MCF 10A (cell line): ENCODE measurements around the gene TBX1. TPM values are rescaled to one million over a fixed set of nuclear protein-coding genes. Genes with fewer than 3 reads are reported as not detected.

Experiments used
- BruUV-seq: library from RNA; stranded (reverse); fragments of 400-500 nt; replicated peaks from 2 replicates; lab custom pipeline; 2021; lab: Mats Ljungman, UMichigan
- CTCF ChIA-PET: fragments of 300-600 bp; sonication (Branson Sonifier 250); formaldehyde crosslinking; extraction: SDS; loops from one replicate; lab custom pipeline; 2021; ENCODE audit warnings: antibody characterized with exemption, inconsistent platforms; lab: Yijun Ruan, JAX
- POLR2A ChIA-PET: fragments of 300-600, 350-650 bp; sonication (Branson Sonifier 250); formaldehyde crosslinking; extraction: SDS; loops from one replicate; lab custom pipeline; 2020; ENCODE audit warnings: antibody characterized with exemption, inconsistent platforms; lab: Yijun Ruan, JAX
- DNase-seq: peaks from one replicate; pipeline ENCODE4 v3.0.0-alpha.2; 2018; ENCODE audit not compliant: unreplicated experiment
- H3K27ac Mint-ChIP-seq: one replicate; pipeline ENCODE4 v1.8.0; 2022; ENCODE audit warnings: mild to moderate bottlenecking, low read depth, mixed read lengths; ENCODE audit not compliant: unreplicated experiment
- H3K27me3 Mint-ChIP-seq: one replicate; pipeline ENCODE4 v1.8.0; 2022; ENCODE audit warnings: mixed read lengths; ENCODE audit not compliant: insufficient read depth, unreplicated experiment
- H3K36me3 Mint-ChIP-seq: one replicate; pipeline ENCODE4 v1.8.0; 2022; ENCODE audit warnings: mild to moderate bottlenecking, moderate library complexity, mixed read lengths; ENCODE audit not compliant: insufficient read depth, unreplicated experiment
- H3K4me1 Mint-ChIP-seq: one replicate; pipeline ENCODE4 v1.8.0; 2022; ENCODE audit warnings: mixed read lengths; ENCODE audit not compliant: insufficient read depth, unreplicated experiment
- H3K4me3 Mint-ChIP-seq: one replicate; pipeline ENCODE4 v1.8.0; 2022; ENCODE audit warnings: mild to moderate bottlenecking, moderate library complexity, mixed read lengths; ENCODE audit not compliant: unreplicated experiment
- H3K9me3 Mint-ChIP-seq: one replicate; pipeline ENCODE4 v1.8.0; 2022; ENCODE audit warnings: mixed read lengths; ENCODE audit not compliant: unreplicated experiment
- intact Hi-C: fragments of 100-400 bp; cut with micrococcal nuclease; formaldehyde crosslinking; loops from 2 replicates; pipeline ENCODE4 v1.14.1; 2022
- total RNA-seq: library from RNA; stranded (reverse); gene quantifications from 2 replicates; pipeline ENCODE4 v1.2.3, GENCODE V29; 2022
- TF ChIP-seq, protein P1 (sequence below): fragments of 200-600 bp; IDR thresholded peaks from one replicate; pipeline ENCODE4 v1.8.0; 2022; ENCODE audit warnings: antibody characterized with exemption, mild to moderate bottlenecking; ENCODE audit not compliant: unreplicated experiment

TBX1 gene
- total RNA-seq, 1 experiment from 2014 or later: not detected

DNA sequence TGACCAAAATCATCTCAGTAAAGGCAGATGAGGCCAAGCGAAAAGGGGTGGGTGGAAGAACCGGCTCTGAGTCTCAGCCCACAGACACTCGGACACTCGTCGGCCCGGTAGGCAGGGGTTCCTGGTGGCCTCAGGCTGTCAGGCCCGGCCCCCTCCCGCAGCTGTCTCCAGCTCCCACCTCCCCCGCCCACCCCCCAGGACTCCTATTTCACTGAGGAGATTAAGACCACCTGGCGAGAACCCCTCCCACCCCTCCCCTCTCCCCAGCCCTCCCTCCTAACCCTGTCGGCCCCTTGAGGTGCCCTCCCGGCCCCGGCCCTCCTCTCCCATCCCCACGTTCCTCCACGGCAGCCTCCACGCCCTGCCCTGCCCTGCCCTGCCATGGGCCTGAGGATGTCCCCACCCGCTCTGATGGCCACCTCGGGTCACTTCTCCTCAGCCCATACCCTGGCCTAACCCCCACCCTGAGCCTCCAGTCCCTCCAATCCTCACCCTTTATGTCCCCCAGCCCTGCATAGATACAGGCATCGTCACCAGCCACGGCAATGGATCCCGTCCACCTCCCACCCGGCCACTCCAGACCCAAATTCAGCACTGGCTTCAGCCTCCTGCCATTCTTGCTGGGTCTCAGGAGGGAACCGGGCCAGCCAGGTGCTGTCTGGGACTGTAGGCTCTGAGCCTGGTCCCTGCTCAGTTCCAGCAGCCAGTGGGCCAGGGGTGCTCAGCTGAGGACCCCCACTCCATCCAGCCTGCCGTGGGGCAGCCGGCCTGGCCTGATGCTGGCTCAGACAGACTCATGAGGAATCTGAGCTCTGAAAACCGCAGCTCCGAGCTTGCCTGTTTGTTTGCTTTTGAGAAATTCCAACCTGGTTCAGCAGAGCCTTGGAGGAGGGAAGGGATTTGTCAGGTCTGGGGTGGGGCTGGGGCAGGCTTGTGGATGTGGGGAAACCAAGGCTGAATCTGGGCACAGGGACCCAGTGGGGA lies 9.8 kb upstream of the TBX1 start:
- BruUV-seq: no TSS peak
- Mint-ChIP-seq H3K4me1 (no peaks in the 10 kb centered on the region), H3K9me3 (no peaks in the 10 kb centered on the region), H3K27me3 (peaks cover 11% of the 10 kb centered on the region), H3K4me3 (no peak overlapping the region), H3K36me3 (no peaks in the 10 kb centered on the region), H3K27ac (no peak overlapping the region)
- CTCF ChIA-PET: interaction anchor here (0.6 to 2.1 kb wide), 2 partner anchors 17 to 159 kb away, joined by 4 to 6 read pairs; no protein-coding TSS in a partner anchor
- DNase-seq: no peak
- TF ChIP-seq, protein P1, sequence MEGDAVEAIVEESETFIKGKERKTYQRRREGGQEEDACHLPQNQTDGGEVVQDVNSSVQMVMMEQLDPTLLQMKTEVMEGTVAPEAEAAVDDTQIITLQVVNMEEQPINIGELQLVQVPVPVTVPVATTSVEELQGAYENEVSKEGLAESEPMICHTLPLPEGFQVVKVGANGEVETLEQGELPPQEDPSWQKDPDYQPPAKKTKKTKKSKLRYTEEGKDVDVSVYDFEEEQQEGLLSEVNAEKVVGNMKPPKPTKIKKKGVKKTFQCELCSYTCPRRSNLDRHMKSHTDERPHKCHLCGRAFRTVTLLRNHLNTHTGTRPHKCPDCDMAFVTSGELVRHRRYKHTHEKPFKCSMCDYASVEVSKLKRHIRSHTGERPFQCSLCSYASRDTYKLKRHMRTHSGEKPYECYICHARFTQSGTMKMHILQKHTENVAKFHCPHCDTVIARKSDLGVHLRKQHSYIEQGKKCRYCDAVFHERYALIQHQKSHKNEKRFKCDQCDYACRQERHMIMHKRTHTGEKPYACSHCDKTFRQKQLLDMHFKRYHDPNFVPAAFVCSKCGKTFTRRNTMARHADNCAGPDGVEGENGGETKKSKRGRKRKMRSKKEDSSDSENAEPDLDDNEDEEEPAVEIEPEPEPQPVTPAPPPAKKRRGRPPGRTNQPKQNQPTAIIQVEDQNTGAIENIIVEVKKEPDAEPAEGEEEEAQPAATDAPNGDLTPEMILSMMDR: no peak
- POLR2A ChIA-PET: no interaction called here
- intact Hi-C loops: no loop called here

DNA sequence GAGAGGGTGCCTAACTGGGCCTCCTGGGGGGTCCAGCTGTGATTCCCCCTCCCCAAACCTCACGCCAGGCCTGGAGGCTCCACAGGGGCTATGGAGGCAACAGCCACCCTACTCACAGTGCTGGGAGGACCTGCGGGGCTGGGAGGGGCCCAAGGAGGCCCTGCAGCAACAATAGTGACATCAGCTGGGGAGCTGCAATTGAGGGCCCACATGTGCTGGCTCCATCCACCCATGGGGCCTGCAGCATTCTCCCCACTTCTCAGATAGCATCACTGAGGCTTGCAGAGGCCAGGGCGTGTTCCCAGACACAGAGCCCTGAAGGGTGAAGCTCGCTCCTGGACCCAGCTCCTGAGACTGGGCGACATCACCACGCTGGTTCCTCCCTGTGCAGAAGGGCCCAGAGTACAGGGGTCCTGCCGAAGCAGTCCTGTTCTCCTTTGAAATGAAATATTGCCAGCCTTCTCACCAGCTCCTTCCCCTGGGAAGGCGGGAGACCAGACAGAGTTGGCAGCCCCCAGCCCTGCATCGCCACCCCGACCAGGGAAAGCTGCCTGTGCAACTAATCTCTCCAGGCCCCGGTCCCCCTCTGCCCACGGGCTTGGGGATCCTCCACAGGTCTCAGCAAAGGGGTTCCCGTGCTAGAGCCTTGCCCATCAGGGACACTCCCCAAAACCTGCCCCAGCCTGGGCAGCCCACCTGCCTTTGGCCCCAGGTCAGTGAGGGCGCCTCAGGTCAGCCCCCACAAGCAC lies 8.9 kb upstream of the TBX1 start:
- ChIA-PET CTCF (interaction anchor here (0.5 to 2.1 kb wide), 2 partner anchors 40 to 158 kb away, joined by 3 to 6 read pairs; no protein-coding TSS in a partner anchor), POLR2A (no interaction called here)
- no peak overlapping the region for H3K4me3 Mint-ChIP-seq
- intact Hi-C loops: no loop called here
- DNase-seq: no peak
- H3K4me1 Mint-ChIP-seq: no peaks in the 10 kb centered on the region
- H3K27ac Mint-ChIP-seq: no peak overlapping the region
- peaks cover 11% of the 10 kb centered on the region for H3K27me3 Mint-ChIP-seq
- BruUV-seq: no TSS peak
- no peaks in the 10 kb centered on the region for H3K36me3 Mint-ChIP-seq
- no peaks in the 10 kb centered on the region for H3K9me3 Mint-ChIP-seq
- TF ChIP-seq, protein P1: no peak

DNA sequence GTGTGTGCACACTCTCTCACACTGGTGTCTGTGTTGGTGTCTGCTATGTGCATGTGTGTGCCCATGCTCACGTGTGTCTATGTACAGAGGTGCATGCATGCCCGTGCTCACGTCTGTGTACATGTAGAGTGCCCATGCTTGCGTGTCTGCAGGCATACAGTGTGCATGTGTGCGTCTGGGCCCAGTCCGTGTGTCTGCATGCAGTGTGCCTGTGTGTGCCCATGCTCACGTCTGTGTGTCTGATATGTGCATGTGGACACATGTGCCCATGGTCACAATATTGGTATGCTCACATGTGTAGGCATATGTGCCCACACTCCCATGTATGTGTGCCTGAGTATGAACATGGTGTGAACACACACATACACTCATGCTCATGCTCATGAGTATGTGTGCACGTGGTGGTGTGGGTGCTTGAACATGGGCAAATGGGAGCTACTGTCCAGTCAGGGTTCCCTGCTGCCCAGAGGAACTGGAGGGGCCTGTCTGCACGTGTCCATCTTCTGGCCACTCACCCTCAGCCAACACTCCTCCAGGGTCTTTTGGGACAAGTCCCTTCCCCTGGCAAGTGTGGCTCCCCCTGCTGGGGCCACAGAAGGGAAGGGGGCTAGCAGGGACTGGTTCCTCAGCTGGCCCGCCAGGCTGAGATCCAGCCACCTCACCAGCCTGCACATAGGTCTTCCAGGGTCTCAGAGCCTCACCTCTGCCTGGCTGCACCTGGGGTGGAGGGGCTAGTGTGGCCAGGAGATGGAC lies 7.3 kb upstream of the TBX1 start:
- intact Hi-C loops: no loop called here
- TF ChIP-seq, protein P1: no peak
- no peak overlapping the region for H3K4me3 Mint-ChIP-seq
- no peak overlapping the region for H3K27ac Mint-ChIP-seq
- peaks cover 11% of the 10 kb centered on the region for H3K27me3 Mint-ChIP-seq
- H3K36me3 Mint-ChIP-seq: no peaks in the 10 kb centered on the region
- POLR2A ChIA-PET: no interaction called here
- H3K4me1 Mint-ChIP-seq: no peaks in the 10 kb centered on the region
- CTCF ChIA-PET: interaction anchor here (1.6 to 2.1 kb wide), 2 partner anchors 23 to 157 kb away, joined by 3 to 6 read pairs; no protein-coding TSS in a partner anchor
- no TSS peak for BruUV-seq
- H3K9me3 Mint-ChIP-seq: no peaks in the 10 kb centered on the region
- DNase-seq: no peak
